22Rv1 (cell line): ENCODE measurements around the gene F10.

Source experiments
- ZFX ChIP-seq: fragments of 450-650 bp; IDR thresholded peaks from 2 replicates; pipeline ENCODE4 v1.6.1; 2017; ENCODE audit warnings: antibody characterized with exemption, borderline replicate concordance
- TF ChIP-seq, protein P1 (sequence below): fragments of 450-650 bp; IDR thresholded peaks from 2 replicates; pipeline ENCODE4 v1.5.1; 2017; ENCODE audit warnings: mild to moderate bottlenecking

DNA sequence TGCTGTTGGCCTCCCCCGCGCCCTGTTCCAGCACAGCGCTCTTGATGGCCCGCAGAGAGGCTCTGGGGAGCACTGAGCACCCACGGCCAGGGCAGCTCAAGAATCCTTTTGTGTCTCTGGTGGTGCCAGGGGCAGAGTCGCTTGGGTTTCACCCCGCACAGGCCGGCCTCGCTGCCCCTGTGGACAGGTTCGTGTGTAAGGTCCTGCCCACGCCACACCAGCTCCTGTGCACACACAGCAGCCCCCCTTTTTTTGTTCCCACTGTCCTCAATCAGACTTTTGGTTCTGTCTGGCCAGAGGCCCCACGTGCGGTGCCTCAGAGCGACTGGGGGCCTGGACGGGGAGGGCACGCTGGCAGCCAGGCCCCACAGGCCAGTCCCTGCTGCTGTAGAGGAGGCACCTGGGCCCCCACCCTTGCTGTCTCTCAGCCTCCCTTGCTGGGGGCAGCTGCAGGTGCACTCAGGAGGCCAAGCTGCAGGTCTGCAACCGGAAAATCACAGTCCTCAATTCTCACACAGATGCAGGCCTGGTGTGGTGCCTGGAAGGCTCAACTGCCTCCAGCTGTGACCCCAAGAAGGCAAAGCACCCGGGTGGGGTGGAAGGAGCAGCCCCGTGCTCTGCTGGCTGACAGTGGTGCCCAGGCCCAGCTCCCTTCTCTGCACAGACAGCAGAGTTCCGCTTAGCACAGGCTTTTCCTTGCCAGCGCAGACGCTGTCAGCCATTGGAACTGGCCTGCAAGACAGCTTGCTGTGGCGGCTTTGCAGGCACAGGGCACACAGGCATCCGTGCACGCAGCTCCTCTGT, 29.6 kb upstream of the F10 start:
- TF ChIP-seq, protein P1, sequence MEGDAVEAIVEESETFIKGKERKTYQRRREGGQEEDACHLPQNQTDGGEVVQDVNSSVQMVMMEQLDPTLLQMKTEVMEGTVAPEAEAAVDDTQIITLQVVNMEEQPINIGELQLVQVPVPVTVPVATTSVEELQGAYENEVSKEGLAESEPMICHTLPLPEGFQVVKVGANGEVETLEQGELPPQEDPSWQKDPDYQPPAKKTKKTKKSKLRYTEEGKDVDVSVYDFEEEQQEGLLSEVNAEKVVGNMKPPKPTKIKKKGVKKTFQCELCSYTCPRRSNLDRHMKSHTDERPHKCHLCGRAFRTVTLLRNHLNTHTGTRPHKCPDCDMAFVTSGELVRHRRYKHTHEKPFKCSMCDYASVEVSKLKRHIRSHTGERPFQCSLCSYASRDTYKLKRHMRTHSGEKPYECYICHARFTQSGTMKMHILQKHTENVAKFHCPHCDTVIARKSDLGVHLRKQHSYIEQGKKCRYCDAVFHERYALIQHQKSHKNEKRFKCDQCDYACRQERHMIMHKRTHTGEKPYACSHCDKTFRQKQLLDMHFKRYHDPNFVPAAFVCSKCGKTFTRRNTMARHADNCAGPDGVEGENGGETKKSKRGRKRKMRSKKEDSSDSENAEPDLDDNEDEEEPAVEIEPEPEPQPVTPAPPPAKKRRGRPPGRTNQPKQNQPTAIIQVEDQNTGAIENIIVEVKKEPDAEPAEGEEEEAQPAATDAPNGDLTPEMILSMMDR, result no peak
- TF ChIP-seq ZFX, result no peak
